Measurements from ENCODE around the gene UBE3B. TPM values are rescaled to one million over a fixed set of nuclear protein-coding genes. Genes with fewer than 3 reads are reported as not detected.

UBE3B gene
- polyA plus RNA-seq, 1 experiment, result 42.8 TPM

GRCh38 chr12:109482491-109482890, 5.1 kb downstream of the UBE3B start:
- H3K4me3 ChIP-seq (ENCODE audit: low read depth, low read length), result no peak overlapping the region
- no peak for DNase-seq (ENCODE audit: low read depth, low spot score)
- no peaks in the 10 kb centered on the region for H3K27me3 ChIP-seq (ENCODE audit: control insufficient read depth, insufficient read depth, low read length)
- H3K27ac ChIP-seq (ENCODE audit: low read depth, low read length), result no peak overlapping the region
- no peaks in the 10 kb centered on the region for H3K9me3 ChIP-seq (ENCODE audit: control insufficient read depth, insufficient read depth, low read length)
- ChIA-PET POLR2A (no interaction called here), CTCF (interaction anchor here (1.3 to 1.9 kb wide), 3 partner anchors 37 to 54 kb away, joined by 4 to 11 read pairs (median 7); no protein-coding TSS in a partner anchor)
- no peak for TF ChIP-seq CTCF (IDR thresholded peaks at IDR 0.05; ENCODE audit: low read depth, low read length)

- Histone ChIP-seq H3K27me3 (ENCODE audit: control insufficient read depth, insufficient read depth, low read length) (no peaks in the 10 kb centered on the region), H3K9me3 (ENCODE audit: control insufficient read depth, insufficient read depth, low read length) (no peaks in the 10 kb centered on the region), H3K4me3 (ENCODE audit: low read depth, low read length) (no peak overlapping the region), H3K27ac (ENCODE audit: low read depth, low read length) (no peak overlapping the region)
- DNase-seq (ENCODE audit: low read depth, low spot score), result no peak
- ChIA-PET CTCF (interaction anchor here (0.5 to 1.9 kb wide), 4 partner anchors 36 to 677 kb away, joined by 4 to 11 read pairs (median 6); no protein-coding TSS in a partner anchor), POLR2A (no interaction called here)
- no peak for TF ChIP-seq CTCF (IDR thresholded peaks at IDR 0.05; ENCODE audit: low read depth, low read length)
Measured at GRCh38 chr12:109482894-109483293, 5.5 kb downstream of the UBE3B start.

- Histone ChIP-seq H3K9me3 (ENCODE audit: control insufficient read depth, insufficient read depth, low read length) (no peaks in the 10 kb centered on the region), H3K4me3 (ENCODE audit: low read depth, low read length) (no peak overlapping the region), H3K27ac (ENCODE audit: low read depth, low read length) (no peak overlapping the region), H3K27me3 (ENCODE audit: control insufficient read depth, insufficient read depth, low read length) (no peaks in the 10 kb centered on the region)
- POLR2A ChIA-PET, result no interaction called here
- CTCF ChIA-PET, result interaction anchor here (0.5 to 1.9 kb wide), 4 partner anchors 36 to 678 kb away, joined by 4 to 11 read pairs (median 6); no protein-coding TSS in a partner anchor
- DNase-seq (ENCODE audit: low read depth, low spot score), result no peak
- TF ChIP-seq CTCF (IDR thresholded peaks at IDR 0.05; ENCODE audit: low read depth, low read length), result no peak
Measured at GRCh38 chr12:109483346-109483745, 5.9 kb downstream of the UBE3B start.

GRCh38 chr12:109485201-109485600, 7.8 kb downstream of the UBE3B start:
- Histone ChIP-seq H3K4me3 (ENCODE audit: low read depth, low read length) (no peak overlapping the region), H3K27ac (ENCODE audit: low read depth, low read length) (no peak overlapping the region), H3K9me3 (ENCODE audit: control insufficient read depth, insufficient read depth, low read length) (no peaks in the 10 kb centered on the region), H3K27me3 (ENCODE audit: control insufficient read depth, insufficient read depth, low read length) (no peaks in the 10 kb centered on the region)
- DNase-seq (ENCODE audit: low read depth, low spot score), result no peak
- ChIA-PET POLR2A (no interaction called here), CTCF (interaction anchor here (0.7 kb wide), 1 partner anchor 31 kb away, joined by 7 read pairs; no protein-coding TSS in a partner anchor)
- TF ChIP-seq CTCF (IDR thresholded peaks at IDR 0.05; ENCODE audit: low read depth, low read length), result no peak

GRCh38 chr12:109487181-109488050, 10.0 kb downstream of the UBE3B start:
- DNase-seq (ENCODE audit: low read depth, low spot score), result no peak
- no peaks in the 10 kb centered on the region for H3K9me3 ChIP-seq (ENCODE audit: control insufficient read depth, insufficient read depth, low read length)
- no peak for TF ChIP-seq CTCF (IDR thresholded peaks at IDR 0.05; ENCODE audit: low read depth, low read length)
- no peak overlapping the region for H3K27ac ChIP-seq (ENCODE audit: low read depth, low read length)
- ChIA-PET CTCF (no interaction called here), POLR2A (no interaction called here)
- no peak overlapping the region for H3K4me3 ChIP-seq (ENCODE audit: low read depth, low read length)
- H3K27me3 ChIP-seq (ENCODE audit: control insufficient read depth, insufficient read depth, low read length), result no peaks in the 10 kb centered on the region

Data from AG04450 (cell line).